Skeletal muscle satellite cell (primary cell): ENCODE measurements around the gene ZFYVE21.

Experiments
- H3K27me3 ChIP-seq: 2 replicates; pipeline ENCODE4 v1.7.0; 2013; ENCODE audit warnings: low read length; ENCODE audit not compliant: control insufficient read depth, insufficient read depth
- H3K36me3 ChIP-seq: 2 replicates; pipeline ENCODE4 v1.7.0; 2013; ENCODE audit warnings: mild to moderate bottlenecking, control low read depth, low read length; ENCODE audit not compliant: insufficient read depth
- H3K4me1 ChIP-seq: 2 replicates; pipeline ENCODE4 v1.7.0; 2013; ENCODE audit warnings: low read length; ENCODE audit not compliant: control insufficient read depth, insufficient read depth
- H3K4me2 ChIP-seq: 2 replicates; pipeline ENCODE4 v1.7.0; 2013; ENCODE audit warnings: mild to moderate bottlenecking, low read length
- H3K4me3 ChIP-seq: 2 replicates; pipeline ENCODE4 v1.7.0; 2013; ENCODE audit warnings: low read length
- H3K9ac ChIP-seq: 2 replicates; pipeline ENCODE4 v1.7.0; 2013; ENCODE audit warnings: mild to moderate bottlenecking, low read depth, low read length, moderate library complexity
- H3K9me3 ChIP-seq: replicated peaks from 2 replicates; pipeline ENCODE4 v1.7.0; 2013; ENCODE audit warnings: mild to moderate bottlenecking, control low read depth, low read length

ZFYVE21 gene

DNA sequence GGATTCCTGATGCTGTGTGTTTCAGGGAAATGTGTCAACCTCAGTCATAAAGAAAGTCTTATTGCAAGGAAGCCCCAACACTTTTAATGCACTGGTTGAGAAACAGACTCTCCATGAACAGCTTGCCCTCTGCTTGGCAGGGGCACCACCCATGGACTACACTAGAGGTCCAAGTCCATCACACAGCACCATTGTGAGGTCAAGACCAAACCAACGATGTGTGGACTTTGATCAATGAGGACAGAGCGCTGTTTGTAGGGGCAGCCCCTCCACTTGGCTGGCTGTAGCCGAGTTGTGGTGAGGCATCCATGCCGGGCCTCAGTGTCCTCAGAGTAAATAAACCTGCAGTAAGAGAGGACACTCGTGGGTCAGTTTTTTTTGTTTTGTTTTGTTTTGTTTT, 29.8 kb downstream of the ZFYVE21 start:
- Histone ChIP-seq H3K4me2 (no peak overlapping the region), H3K4me3 (no peak overlapping the region), H3K27me3 (no peaks in the 10 kb centered on the region), H3K4me1 (peaks cover 9% of the 10 kb centered on the region), H3K9me3 (no peaks in the 10 kb centered on the region), H3K36me3 (no peaks in the 10 kb centered on the region), H3K9ac (no peak overlapping the region)

- H3K9ac ChIP-seq = no peak overlapping the region
- no peaks in the 10 kb centered on the region for H3K9me3 ChIP-seq
- no peak overlapping the region for H3K4me3 ChIP-seq
- H3K4me2 ChIP-seq = no peak overlapping the region
- no peaks in the 10 kb centered on the region for H3K27me3 ChIP-seq
- no peaks in the 10 kb centered on the region for H3K36me3 ChIP-seq
- peaks cover 5% of the 10 kb centered on the region for H3K4me1 ChIP-seq
These were observed 31.1 kb downstream of the ZFYVE21 start for GRCh38 chr14:103746701-103747100.

DNA sequence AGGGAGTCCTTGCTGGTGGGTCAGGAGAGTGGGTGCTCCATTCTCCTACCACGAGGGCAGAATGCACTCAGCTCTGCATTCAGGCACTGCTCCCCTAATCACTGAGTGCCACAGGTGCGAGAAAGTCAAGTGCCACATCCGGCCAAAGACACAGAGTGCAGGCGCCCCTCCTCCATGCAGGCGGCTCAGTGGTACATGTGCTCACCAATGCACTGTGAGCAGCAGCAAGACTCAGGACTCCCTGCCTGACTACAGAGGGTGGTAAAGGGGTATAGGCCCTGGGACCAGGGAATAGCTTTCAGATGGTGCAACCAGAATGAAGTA, 32.9 kb downstream of the ZFYVE21 start:
- H3K4me2 ChIP-seq = no peak overlapping the region
- no peaks in the 10 kb centered on the region for H3K27me3 ChIP-seq
- H3K36me3 ChIP-seq = no peaks in the 10 kb centered on the region
- no peak overlapping the region for H3K4me3 ChIP-seq
- H3K9me3 ChIP-seq = no peaks in the 10 kb centered on the region
- H3K9ac ChIP-seq = no peak overlapping the region
- H3K4me1 ChIP-seq = peaks cover 5% of the 10 kb centered on the region

GRCh38 chr14:103749452-103749851, 33.8 kb downstream of the ZFYVE21 start:
- H3K36me3 ChIP-seq = no peaks in the 10 kb centered on the region

GRCh38 chr14:103749860-103750259, 34.2 kb downstream of the ZFYVE21 start:
- H3K36me3 ChIP-seq = no peaks in the 10 kb centered on the region
- no peak overlapping the region for H3K9ac ChIP-seq
- H3K27me3 ChIP-seq = no peaks in the 10 kb centered on the region
- peaks cover 5% of the 10 kb centered on the region for H3K4me1 ChIP-seq
- no peaks in the 10 kb centered on the region for H3K9me3 ChIP-seq
- no peak overlapping the region for H3K4me3 ChIP-seq
- no peak overlapping the region for H3K4me2 ChIP-seq

More at GRCh38 chr14:103749452-103749851, 33.8 kb downstream of the ZFYVE21 start:
- H3K9ac ChIP-seq = no peak overlapping the region
- H3K9me3 ChIP-seq = no peaks in the 10 kb centered on the region
- H3K4me2 ChIP-seq = no peak overlapping the region
- H3K4me3 ChIP-seq = no peak overlapping the region
- H3K4me1 ChIP-seq = peaks cover 5% of the 10 kb centered on the region
- no peaks in the 10 kb centered on the region for H3K27me3 ChIP-seq

GRCh38 chr14:103753774-103754173, 38.2 kb downstream of the ZFYVE21 start:
- Histone ChIP-seq H3K27me3 (no peaks in the 10 kb centered on the region), H3K9me3 (no peaks in the 10 kb centered on the region), H3K4me2 (no peak overlapping the region)

DNA sequence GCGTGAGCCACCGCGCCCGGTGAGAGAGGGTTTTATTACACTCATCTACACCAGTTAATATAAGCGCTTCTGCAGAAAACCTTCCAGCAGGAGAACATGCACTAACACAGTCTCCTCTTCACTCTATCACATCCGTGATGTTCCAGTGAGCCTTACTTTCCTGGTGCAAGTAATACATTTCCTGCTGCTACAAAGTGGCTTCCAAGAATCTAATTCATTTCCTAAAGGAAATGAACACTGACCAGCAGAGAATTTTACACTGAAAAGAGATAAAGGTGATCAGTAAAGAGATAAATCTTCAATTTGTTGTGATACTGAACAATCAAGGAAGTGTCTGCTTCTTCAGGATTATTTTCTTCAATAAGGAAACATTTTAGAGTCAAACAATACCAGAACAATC, 39.5 kb downstream of the ZFYVE21 start:
- Histone ChIP-seq H3K27me3 (no peaks in the 10 kb centered on the region), H3K9me3 (no peaks in the 10 kb centered on the region), H3K4me1 (no peaks in the 10 kb centered on the region), H3K4me2 (no peak overlapping the region), H3K4me3 (no peak overlapping the region), H3K9ac (no peak overlapping the region), H3K36me3 (no peaks in the 10 kb centered on the region)

More at GRCh38 chr14:103753774-103754173, 38.2 kb downstream of the ZFYVE21 start:
- Histone ChIP-seq H3K4me1 (peaks cover 5% of the 10 kb centered on the region), H3K9ac (no peak overlapping the region), H3K4me3 (no peak overlapping the region), H3K36me3 (no peaks in the 10 kb centered on the region)

- H3K4me3 ChIP-seq = no peak overlapping the region
- no peak overlapping the region for H3K4me2 ChIP-seq
- no peaks in the 10 kb centered on the region for H3K9me3 ChIP-seq
- no peak overlapping the region for H3K9ac ChIP-seq
- H3K36me3 ChIP-seq = no peaks in the 10 kb centered on the region
- no peaks in the 10 kb centered on the region for H3K27me3 ChIP-seq
- peaks cover 6% of the 10 kb centered on the region for H3K4me1 ChIP-seq
These were observed 42.6 kb downstream of the ZFYVE21 start for GRCh38 chr14:103758059-103758776.

DNA sequence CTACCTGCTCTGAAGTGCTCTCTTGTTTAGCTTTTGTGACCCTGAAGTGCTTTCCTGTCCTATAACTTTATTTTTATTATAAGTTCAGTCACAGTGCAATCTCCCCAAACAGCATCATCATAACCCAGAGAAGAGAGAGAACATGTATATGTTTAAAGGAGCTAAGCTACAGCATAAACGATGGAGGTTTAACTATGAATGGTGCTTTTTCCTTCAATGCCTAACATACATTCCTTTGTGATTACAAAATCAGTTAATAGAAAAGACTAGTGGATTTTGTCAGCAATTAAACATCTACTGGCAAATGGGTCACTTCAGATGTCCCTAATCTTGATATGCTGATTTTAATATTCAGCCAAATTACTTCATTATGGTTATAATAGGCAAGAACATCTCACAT, 46.4 kb downstream of the ZFYVE21 start:
- Histone ChIP-seq H3K9ac (no peak overlapping the region), H3K36me3 (no peaks in the 10 kb centered on the region), H3K27me3 (no peaks in the 10 kb centered on the region), H3K9me3 (no peaks in the 10 kb centered on the region), H3K4me3 (no peak overlapping the region), H3K4me1 (peaks cover 6% of the 10 kb centered on the region), H3K4me2 (no peak overlapping the region)

DNA sequence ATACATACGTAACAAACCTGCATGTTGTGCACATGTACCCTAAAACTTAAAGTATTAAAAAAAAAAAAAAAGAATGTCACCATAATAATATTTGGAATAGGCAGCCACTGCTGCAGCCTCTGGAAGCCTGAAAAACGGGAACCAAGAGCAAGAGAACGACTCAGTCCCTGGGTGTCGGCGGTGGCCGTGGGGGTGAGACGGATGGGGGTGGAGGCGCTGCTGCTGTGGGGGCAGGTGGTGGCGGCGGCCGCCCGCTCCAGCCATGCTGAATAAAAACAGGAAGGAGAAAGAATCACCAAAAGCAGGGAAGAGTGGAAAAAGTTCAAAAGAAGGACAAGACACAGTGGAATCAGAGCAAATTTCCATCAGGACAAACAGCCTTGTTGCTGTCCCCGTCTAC, 46.9 kb downstream of the ZFYVE21 start:
- no peaks in the 10 kb centered on the region for H3K27me3 ChIP-seq
- H3K4me2 ChIP-seq = no peak overlapping the region
- no peaks in the 10 kb centered on the region for H3K36me3 ChIP-seq
- H3K4me3 ChIP-seq = no peak overlapping the region
- H3K9me3 ChIP-seq = no peaks in the 10 kb centered on the region
- H3K4me1 ChIP-seq = peaks cover 6% of the 10 kb centered on the region
- no peak overlapping the region for H3K9ac ChIP-seq

DNA sequence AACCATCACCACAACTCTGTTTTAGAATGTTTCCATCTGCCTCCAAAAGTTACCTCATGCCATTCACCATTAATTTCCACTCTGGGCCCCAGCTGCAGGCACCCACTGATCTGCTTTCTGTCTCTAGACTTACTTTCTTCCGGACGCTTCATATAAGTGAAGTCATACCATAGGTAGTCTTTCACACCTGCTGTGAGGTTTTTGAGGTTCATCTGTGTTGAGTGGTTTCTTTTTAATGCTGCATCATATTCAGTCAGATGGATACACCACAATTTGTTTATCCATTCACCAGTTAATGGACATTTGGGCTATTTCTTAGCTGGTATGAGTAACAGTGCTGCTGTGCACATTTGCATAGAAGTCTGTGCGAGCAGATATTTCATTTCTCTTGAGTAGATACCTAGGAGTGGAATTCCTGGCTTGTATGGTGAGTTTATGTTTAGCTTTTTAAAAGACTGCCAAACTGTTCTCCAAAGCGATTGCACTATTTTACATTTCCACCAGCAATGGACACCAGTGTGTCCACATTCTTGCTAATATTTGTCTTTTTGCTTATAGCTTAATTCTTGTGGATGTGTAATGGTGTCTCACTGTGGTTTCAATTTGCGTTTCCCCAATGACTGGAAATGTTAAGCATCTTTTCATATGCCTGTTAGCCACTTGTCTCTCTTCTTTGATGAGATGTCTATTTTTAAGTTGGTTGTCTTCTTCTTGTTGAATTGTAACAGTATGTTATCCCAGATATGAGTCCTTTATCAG, 48.3 kb downstream of the ZFYVE21 start:
- Histone ChIP-seq H3K9ac (no peak overlapping the region), H3K36me3 (no peaks in the 10 kb centered on the region)

DNA sequence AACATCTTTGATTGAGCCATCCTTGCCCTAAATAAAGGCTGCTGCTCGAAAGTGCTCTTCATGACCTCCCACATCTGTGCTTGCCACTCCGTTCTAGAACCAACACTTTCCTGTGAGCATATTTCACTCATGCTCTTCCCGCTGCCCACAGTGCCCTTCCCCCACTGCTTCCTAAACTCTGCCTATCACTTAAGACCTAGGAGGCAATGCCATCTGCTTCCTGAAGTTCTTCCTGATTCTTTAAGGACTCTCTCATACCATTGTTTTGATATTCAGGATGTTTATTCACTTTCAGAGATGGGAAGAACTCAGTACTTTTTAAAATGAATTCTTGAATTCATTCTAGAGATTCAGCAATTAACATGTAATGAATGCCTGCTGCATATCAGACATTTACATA, 49.9 kb downstream of the ZFYVE21 start:
- H3K4me3 ChIP-seq = no peak overlapping the region
- H3K36me3 ChIP-seq = no peaks in the 10 kb centered on the region
- H3K4me1 ChIP-seq = peaks cover 6% of the 10 kb centered on the region
- H3K9me3 ChIP-seq = no peaks in the 10 kb centered on the region
- H3K4me2 ChIP-seq = no peak overlapping the region
- H3K27me3 ChIP-seq = no peaks in the 10 kb centered on the region
- no peak overlapping the region for H3K9ac ChIP-seq

More for the DNA sequence above, 48.3 kb downstream of the ZFYVE21 start:
- Histone ChIP-seq H3K9me3 (no peaks in the 10 kb centered on the region), H3K4me1 (peaks cover 6% of the 10 kb centered on the region), H3K4me2 (no peak overlapping the region), H3K27me3 (no peaks in the 10 kb centered on the region), H3K4me3 (no peak overlapping the region)
